ENCODE measurements around the gene FAM107A. TPM values are rescaled to one million over a fixed set of nuclear protein-coding genes. Genes with fewer than 3 reads are reported as not detected.
A peak's percentile ranks its signal among the peaks of the same experiment; 100 is the strongest.

The FAM107A gene
- total RNA-seq, 1 donor from 2014 or later, result not detected

GRCh38 chr3:58564456-58565160 lies 12.6 kb downstream of the FAM107A start:
- TF ChIP-seq CTCF (IDR thresholded peaks at IDR 0.05), result no peak
- H3K27me3 Mint-ChIP-seq (ENCODE audit: unreplicated experiment), result no peaks in the 10 kb centered on the region
- H3K27ac Mint-ChIP-seq (ENCODE audit: unreplicated experiment), result peak overlapping the region; percentile 63
- H3K9me3 Mint-ChIP-seq (ENCODE audit: unreplicated experiment), result peaks cover 5% of the 10 kb centered on the region
- DNase-seq (ENCODE audit: extremely low spot score, unreplicated experiment), result peak; percentile 78
- no peak overlapping the region for H3K4me3 Mint-ChIP-seq (ENCODE audit: unreplicated experiment)
- H3K4me1 Mint-ChIP-seq (ENCODE audit: unreplicated experiment), result peaks cover 33% of the 10 kb centered on the region
- H3K36me3 Mint-ChIP-seq (ENCODE audit: unreplicated experiment), result no peaks in the 10 kb centered on the region

- Mint-ChIP-seq H3K36me3 (ENCODE audit: unreplicated experiment) (no peaks in the 10 kb centered on the region), H3K4me3 (ENCODE audit: unreplicated experiment) (no peak overlapping the region)
Measured at GRCh38 chr3:58564054-58564453, 13.1 kb downstream of the FAM107A start.

GRCh38 chr3:58563386-58564035 lies 13.7 kb downstream of the FAM107A start:
- Mint-ChIP-seq H3K27me3 (ENCODE audit: unreplicated experiment) (no peaks in the 10 kb centered on the region), H3K9me3 (ENCODE audit: unreplicated experiment) (peaks cover 5% of the 10 kb centered on the region), H3K4me3 (ENCODE audit: unreplicated experiment) (no peak overlapping the region), H3K4me1 (ENCODE audit: unreplicated experiment) (peaks cover 27% of the 10 kb centered on the region), H3K27ac (ENCODE audit: unreplicated experiment) (no peak overlapping the region), H3K36me3 (ENCODE audit: unreplicated experiment) (no peaks in the 10 kb centered on the region)
- TF ChIP-seq CTCF (IDR thresholded peaks at IDR 0.05), result no peak
- DNase-seq (ENCODE audit: extremely low spot score, unreplicated experiment), result peak; percentile 72

More at GRCh38 chr3:58564054-58564453, 13.1 kb downstream of the FAM107A start:
- Mint-ChIP-seq H3K27me3 (ENCODE audit: unreplicated experiment) (no peaks in the 10 kb centered on the region), H3K9me3 (ENCODE audit: unreplicated experiment) (peaks cover 5% of the 10 kb centered on the region), H3K27ac (ENCODE audit: unreplicated experiment) (no peak overlapping the region), H3K4me1 (ENCODE audit: unreplicated experiment) (peaks cover 33% of the 10 kb centered on the region)
- no peak for TF ChIP-seq CTCF (IDR thresholded peaks at IDR 0.05)
- DNase-seq (ENCODE audit: extremely low spot score, unreplicated experiment), result no peak

- Mint-ChIP-seq H3K36me3 (ENCODE audit: unreplicated experiment) (no peaks in the 10 kb centered on the region), H3K4me3 (ENCODE audit: unreplicated experiment) (no peak overlapping the region), H3K27me3 (ENCODE audit: unreplicated experiment) (no peaks in the 10 kb centered on the region), H3K4me1 (ENCODE audit: unreplicated experiment) (peaks cover 27% of the 10 kb centered on the region), H3K9me3 (ENCODE audit: unreplicated experiment) (peaks cover 5% of the 10 kb centered on the region), H3K27ac (ENCODE audit: unreplicated experiment) (no peak overlapping the region)
- TF ChIP-seq CTCF (IDR thresholded peaks at IDR 0.05), result no peak
- peak; percentile 64 for DNase-seq (ENCODE audit: extremely low spot score, unreplicated experiment)
Measured at GRCh38 chr3:58562498-58562897, 14.7 kb downstream of the FAM107A start.

GRCh38 chr3:58560771-58561311 lies 16.4 kb downstream of the FAM107A start:
- H3K36me3 Mint-ChIP-seq (ENCODE audit: unreplicated experiment), result no peaks in the 10 kb centered on the region
- TF ChIP-seq CTCF (IDR thresholded peaks at IDR 0.05), result peak; percentile 69
- no peak overlapping the region for H3K4me3 Mint-ChIP-seq (ENCODE audit: unreplicated experiment)
- no peaks in the 10 kb centered on the region for H3K27me3 Mint-ChIP-seq (ENCODE audit: unreplicated experiment)
- H3K9me3 Mint-ChIP-seq (ENCODE audit: unreplicated experiment), result peaks cover 5% of the 10 kb centered on the region
- peak; percentile 87 for DNase-seq (ENCODE audit: extremely low spot score, unreplicated experiment)
- peaks cover 27% of the 10 kb centered on the region for H3K4me1 Mint-ChIP-seq (ENCODE audit: unreplicated experiment)
- peak overlapping the region; percentile 71 for H3K27ac Mint-ChIP-seq (ENCODE audit: unreplicated experiment)

All from osteocyte (in vitro differentiated cells).